ENCODE measurements around the gene F8A3.
"Not testable (repeated sequence)": the region's sequence is repeated elsewhere in the genome, so short reads cannot be mapped to it uniquely, and the experiment has no call there.

Gene F8A3

DNA sequence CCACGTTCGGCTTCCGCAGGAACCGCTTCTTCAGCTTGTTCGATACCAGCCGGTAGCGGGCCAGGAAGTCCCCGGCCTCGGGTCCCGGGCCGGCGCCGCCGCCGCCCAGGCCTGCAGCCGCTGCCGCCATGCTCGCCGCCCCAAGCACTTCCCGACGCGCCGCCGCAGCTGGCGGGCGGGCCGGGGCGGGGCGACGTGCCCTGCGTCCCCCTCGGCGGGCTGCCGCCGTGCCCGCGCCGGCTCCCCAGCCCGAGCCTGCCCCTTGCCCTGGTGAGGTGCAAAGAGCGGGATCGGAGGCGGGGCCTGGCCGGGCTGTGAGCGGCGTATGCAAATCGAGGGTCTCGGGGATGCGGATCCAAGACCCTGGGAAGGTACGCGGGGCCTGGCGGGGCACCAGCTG, at the start of gene F8A3:
Gene F8A3 (minus strand): TSS at position 150 of the 400 bp plus-strand sequence. CDS start 20 bp downstream, at position 130.
- DNase-seq (ENCODE audit: low read depth): not testable (repeated sequence)

DNA sequence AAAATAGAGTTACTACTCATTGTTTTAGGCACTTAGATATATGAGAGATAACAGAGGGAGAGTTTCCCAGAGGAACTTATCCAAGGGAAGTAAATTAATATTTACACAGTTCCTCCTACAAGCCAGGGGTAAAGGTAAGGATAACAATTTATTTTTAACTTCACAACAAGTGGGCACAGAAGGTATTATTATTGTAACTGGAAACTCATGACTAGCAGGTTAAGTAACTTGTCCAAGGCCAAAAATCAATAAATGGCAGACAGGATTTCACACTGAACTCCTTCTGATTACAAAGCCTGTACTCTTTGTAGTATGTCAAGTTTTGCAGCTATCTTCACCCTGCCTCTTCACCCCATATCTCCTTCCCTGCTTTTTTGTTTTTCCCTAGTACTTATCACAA, 46.9 kb upstream of the F8A3 start:
- DNase-seq (ENCODE audit: low read depth): no peak

DNA sequence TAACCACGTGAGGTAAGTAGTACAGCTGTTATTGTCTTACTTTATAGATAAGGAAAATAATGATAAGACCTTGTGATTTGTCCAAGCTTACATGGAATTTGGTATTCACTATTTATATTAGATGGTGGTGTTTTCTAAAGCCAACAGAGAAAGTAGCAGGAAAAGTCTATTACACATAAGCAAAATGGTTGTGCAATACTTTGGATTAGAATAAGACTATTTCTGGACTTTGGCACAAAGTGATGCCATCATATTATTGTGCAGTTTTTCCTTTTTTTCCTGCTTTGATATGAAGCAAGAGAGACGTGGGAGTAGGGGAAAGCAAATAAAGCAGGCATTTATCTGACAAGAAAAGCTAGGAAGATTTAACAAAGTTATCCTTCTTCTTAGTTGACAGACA, 36.7 kb upstream of the F8A3 start:
- DNase-seq (ENCODE audit: low read depth): not testable (repeated sequence)

DNA sequence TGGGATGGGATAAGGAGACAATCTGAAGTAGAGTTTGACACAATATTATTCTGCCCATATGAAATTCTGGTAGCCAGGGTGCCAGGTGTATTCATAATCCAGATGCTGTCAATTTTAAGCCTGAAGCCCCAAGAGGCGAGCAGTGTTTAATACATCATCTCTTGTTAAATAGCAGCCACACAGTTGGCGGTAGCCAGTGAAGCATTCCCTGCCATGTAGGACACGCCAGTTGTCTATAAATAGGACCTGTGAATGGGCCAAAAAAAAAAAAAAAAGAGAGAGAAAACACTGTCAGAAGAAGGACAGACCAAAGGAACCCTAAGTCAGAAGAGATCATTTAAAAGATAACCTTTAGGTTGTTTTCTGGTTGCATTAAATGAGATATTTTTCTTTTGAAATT, 33.0 kb upstream of the F8A3 start:
- DNase-seq (ENCODE audit: low read depth): not testable (repeated sequence)

DNA sequence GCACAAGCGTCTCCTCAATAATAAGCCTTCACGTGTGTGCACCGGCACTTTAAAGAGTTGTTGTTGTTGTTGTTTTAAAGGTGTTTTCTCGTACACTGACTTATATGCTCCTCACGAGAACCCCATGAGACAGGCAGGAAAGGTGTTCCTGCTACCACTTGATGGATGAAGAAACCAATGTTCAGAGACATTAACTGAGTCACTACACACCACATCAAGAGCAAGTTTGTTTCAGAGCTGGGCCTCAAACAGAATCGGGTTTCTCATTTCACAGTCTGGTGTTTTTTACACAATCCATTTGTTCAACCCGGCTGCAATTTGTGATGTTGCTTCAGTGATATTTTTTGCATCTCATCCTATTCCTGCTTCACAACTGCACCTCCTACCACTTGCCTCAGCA, 18.7 kb upstream of the F8A3 start:
- DNase-seq (ENCODE audit: low read depth): not testable (repeated sequence)

DNA sequence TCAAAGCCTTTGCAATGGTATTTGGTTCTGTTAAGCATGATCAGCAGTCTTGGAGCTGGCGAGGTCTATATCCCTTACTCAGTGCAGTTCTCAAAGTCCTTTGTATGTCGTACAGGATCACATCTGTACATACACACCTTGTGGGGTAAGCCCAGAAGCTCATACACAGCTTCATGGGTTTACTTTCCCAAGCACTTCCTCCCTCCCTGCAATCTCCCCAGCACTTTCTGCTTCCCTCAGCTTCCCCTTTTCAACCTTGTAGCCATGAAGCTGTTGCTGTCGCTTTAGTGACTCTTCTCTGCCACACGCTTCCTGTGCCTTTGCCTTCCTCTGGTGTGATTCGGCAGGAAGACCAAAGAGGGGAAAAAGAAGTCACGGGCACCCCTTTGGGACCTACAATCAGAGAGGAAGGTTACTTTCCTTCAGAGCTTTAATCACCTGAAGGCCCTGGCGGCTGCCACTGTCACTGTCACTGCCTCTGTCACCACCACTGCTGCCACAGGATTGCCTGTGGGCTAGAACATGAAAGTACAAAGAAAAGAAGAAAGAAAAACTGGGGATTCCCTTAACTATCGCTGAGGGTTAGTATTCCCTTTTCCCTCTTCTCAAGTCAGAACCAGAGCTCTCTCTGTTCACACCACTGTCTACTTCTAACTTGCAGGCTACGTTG, 8.0 kb upstream of the F8A3 start:
- not testable (repeated sequence) for DNase-seq (ENCODE audit: low read depth)

DNA sequence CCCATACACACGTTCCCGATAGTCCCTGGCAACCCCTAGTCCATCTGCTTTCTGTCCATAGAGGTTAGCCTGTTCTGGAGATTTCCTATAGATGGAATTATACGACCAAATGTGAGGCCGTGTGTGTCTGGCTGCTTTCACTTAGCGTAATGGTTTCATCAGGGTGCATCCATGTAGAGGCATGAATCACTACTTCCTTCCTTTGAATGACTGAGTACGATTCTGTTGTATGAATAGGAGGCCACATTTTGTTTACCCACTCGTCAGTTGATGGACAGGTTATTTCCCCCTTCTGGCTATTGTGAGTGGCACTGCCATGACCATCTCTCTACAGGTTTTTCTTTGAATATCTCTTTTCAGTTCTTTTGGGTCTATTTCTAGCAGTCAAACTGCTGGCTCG, 2.1 kb upstream of the F8A3 start:
- DNase-seq (ENCODE audit: low read depth): not testable (repeated sequence)

DNA sequence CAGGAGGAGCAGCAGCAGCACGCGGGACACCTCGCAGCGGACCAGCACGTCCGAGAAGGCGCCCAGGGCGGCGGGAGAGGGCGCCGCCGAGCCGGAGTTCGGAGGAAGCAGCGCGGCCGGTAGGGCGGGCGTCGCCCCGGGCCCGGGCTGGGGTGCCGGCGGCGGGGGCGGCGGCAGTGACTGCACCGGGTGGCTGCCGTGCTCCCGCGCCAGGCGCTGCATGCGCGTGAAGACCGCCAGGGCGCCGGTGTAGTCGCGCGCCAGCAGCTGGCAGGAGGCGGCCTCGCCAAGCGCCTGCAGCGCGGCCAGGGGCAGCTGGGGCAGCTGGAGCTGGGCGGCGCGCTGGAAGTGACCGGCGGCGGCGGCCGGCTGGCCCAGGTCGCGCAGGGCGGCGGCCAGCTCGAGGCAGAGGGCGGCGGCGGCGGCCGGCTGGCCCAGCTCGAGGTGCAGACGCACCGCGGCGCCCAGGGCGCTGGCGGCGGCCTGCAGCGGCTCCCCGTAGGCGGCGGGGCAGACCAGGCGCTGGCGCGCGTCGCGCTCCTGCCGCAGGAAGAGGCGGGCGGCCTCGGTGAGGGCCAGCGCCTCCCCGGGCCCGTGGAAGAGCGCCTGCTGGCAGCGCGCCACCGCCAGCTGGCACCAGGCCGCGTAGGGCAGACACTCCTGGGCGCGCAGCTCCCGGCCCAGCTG, 516 bp downstream of the F8A3 start:
- DNase-seq (ENCODE audit: low read depth): not testable (repeated sequence)

DNA sequence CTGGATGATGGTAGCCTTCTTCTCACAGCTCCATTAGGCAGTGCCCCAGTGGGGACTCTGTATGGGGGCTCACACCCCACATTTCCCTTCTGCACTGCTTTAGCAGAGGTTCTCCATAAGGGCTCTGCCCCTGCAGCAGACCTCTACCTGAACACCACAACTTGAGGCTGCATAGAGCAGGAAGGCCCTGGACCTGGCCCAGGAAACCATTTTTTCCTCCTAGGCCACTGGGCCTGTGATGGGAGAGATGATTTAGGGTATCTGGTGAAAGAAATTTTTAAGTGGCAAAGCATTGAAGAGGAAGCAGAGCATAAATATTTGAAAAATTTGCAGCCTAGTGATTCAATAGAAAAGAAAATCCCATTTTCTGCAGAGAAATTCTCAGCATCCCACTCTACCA, 17.3 kb downstream of the F8A3 start:
- no peak for DNase-seq (ENCODE audit: low read depth)

DNA sequence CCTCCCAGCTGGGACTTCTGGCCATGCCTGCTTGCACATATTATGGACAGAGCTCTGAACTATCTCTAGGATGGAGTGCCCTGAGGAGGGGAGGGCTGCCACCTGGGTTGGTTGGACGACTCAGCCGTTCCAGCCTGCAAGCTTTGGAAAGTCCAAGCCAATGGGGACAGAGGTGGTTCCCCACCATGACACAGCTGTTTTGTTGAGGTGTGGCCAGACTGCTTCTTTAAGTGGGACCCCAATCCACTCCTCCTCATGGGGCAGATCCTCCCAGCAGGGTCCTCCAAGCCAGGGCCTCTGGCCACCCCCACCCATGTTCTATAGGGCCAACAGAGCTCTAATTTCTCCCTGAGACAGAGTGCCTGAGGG, 22.7 kb downstream of the F8A3 start:
- DNase-seq (ENCODE audit: low read depth): no peak

DNA sequence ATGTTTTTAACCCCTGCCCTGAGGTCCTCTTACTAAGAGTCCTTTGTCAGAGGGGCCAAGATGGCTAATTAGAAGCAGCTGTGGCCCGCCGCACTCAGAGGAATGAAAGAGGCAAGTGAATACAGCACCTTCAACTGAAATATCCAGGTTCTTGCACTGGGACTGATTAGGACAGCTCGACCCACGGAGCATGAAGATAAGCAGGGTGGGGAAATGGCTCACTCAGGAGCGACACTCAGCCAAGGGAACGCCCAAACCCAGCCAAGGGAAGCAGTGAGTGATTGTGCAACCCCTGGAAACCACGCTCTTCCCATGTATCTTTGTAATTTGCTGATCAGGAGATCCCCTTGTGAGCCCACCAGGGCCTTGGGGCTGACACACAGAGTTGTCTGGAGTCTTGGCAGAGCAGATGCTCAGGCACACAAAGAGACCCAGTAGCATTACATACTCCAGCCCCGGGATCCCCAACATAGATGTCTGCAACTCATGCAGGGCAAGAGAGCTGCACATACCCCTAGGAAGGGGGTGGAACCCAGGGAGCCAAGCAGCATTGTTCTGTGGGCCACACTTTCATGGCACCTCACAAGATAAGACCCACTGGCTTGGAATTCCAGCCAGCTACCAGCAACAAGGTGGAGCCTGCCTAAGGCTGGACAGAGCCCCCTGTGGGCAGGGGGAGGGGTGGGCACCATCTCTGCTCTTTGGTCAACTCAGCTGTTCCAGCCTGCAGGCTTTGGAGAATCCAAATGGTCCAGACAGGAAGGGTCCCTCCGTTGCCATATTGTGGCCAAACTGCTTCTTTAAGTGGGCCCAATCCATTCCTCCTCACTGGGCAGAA, 23.3 kb downstream of the F8A3 start:
- no peak for DNase-seq (ENCODE audit: low read depth)

DNA sequence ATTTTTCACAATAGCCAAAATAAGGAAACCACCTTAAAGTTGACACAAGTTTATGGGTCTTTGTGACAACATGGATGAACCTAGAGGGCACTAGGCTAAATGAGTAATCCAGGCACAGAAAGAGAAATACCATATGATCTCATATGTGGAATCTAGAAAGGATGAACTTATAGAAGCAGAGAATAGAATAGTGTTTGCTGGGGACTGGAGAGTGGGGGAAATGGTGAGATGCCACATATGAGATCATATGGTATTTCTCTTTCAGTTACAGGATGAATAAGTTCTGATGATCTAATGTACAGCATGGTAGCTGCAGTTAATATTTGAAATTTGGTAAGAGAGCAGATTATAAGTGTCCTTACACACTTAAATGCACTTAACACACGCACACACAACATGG, 40.7 kb downstream of the F8A3 start:
- no peak for DNase-seq (ENCODE audit: low read depth)

Data from stimulated activated CD8-positive, alpha-beta memory T cell treated with anti-CD3 and anti-CD28 coated beads, Interleukin-4, amount 100 ng/mL, for 24 hours (primary cell).